ENCODE measurements around the gene ARHGEF7. TPM values are rescaled to one million over a fixed set of nuclear protein-coding genes. Genes with fewer than 3 reads are reported as not detected.
A peak's percentile ranks its signal among the peaks of the same experiment; 100 is the strongest.
"Not testable (repeated sequence)": the region's sequence is repeated elsewhere in the genome, so short reads cannot be mapped to it uniquely, and the experiment has no call there.

Gene ARHGEF7
- 40.3 and 41.7 TPM in 2 replicates for polyA plus RNA-seq (2011; rRNA removed)
- 68.2 and 83.9 TPM in 2 replicates for polyA minus RNA-seq (2011; rRNA and poly(A)+ RNA removed)

DNA sequence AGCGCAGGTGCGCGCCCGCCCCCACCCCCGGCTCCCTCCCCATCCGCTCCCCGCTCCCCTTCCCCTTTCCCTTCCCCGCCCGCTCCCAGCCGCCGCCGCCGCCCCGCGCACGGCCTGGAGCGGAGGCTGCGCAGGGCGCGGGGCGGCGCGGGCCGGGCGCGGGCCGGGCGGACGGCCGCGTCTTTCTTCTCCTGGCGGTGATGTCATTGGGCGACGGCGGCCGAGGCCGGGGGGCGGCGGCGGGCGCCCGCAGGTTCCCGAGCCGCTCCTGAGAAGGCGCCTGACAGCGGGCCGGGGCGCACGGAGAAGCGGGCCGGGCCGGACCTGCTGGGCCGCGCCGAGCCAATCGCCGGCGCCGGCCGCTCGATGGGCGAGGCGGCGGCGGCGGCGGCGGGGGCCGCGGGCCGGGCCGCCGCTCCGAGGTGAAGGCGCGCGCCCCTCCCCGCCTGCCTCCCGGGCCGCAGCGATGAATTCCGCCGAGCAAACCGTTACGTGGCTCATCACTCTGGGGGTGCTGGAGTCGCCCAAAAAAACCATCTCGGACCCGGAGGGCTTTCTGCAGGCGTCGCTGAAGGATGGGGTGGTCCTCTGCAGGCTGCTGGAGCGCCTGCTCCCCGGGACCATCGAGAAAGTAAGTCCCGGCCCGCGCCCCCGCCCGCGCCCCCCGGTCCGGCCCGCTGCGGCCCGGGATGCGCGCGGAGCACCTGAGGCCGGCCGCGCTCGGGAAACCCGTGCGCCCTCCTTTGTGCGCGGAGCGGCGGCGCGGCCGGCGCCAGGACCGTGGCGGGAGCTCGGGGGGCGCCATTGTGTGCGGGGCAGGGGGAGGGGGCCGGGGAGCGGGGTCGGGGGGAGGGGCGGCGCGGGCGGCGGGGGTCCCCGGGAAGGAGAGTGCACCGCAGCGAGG is at the start of gene ARHGEF7:
ARHGEF7 (plus strand) TSS at position 250 of the 904 bp plus-strand sequence; CDS start at position 467, 217 bp downstream.
- TF ChIP-seq CTCF (IDR thresholded peaks at IDR 0.05; ENCODE audit: low read depth, low read length): no peak
- H3K27me3 ChIP-seq (ENCODE audit: control insufficient read depth, insufficient read depth, low read length): peaks cover 57% of the 10 kb centered on the region
- CTCF ChIA-PET: no interaction called here
- no peak for DNase-seq (ENCODE audit: low read depth, low spot score)
- POLR2A ChIA-PET: no interaction called here
- peak within 1 kb of the TSS; percentile 62 for H3K4me3 ChIP-seq (ENCODE audit: low read depth, low read length)
- peak within 1 kb of the TSS; percentile 39 for H3K27ac ChIP-seq (ENCODE audit: low read depth, low read length)
- no peaks in the 10 kb centered on the region; the same call in 1 of the 2 replicates for H3K9me3 ChIP-seq (ENCODE audit: control insufficient read depth, insufficient read depth, low read length)

DNA sequence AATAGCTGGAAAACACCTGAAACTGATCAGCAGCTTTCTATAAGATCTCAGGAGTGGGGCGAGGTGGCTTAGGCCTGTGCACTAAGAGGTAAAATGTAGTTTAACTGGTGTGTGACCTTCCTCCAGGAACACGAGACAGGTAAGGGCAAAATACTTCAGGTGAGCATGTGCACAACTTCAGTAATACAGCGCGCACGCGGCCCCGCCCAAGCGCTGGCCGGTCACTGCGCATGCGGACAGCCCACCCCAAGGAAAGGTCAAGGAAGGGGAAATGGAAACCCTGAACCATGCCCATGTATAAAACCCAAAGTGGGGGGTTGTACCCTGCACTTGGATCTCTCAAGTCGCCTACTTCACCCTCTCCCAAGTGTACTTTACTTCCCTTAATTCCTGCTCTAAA is 49.4 kb upstream of the ARHGEF7 start:
- POLR2A ChIA-PET: no interaction called here
- Histone ChIP-seq H3K27ac (ENCODE audit: low read depth, low read length) (no peak overlapping the region), H3K9me3 (ENCODE audit: control insufficient read depth, insufficient read depth, low read length) (peaks cover 1% of the 10 kb centered on the region), H3K4me3 (ENCODE audit: low read depth, low read length) (no peak overlapping the region), H3K27me3 (ENCODE audit: control insufficient read depth, insufficient read depth, low read length) (peaks cover 21% of the 10 kb centered on the region)
- no peak for DNase-seq (ENCODE audit: low read depth, low spot score)
- CTCF ChIA-PET: no interaction called here
- no peak for TF ChIP-seq CTCF (IDR thresholded peaks at IDR 0.05; ENCODE audit: low read depth, low read length)

DNA sequence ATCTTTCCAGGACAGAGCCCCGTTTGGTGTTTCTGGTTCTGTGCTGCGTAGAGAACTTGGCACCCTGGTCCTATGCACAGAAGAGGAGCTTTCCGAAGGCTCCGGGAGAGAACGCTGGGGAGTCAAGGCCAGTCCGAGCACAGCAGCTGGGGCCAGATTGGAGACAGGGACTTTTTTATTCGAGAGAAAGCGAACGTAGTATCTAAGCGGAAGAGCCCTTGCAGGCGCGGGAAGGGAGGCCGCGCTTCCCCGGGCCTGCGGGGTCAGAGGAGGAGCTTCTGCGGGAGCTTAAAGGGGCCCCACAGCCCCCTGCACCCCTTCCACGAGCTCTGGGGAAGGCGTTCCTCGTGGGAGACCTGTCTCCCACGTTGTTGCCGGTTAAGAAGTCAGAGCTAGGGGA is 48.6 kb upstream of the ARHGEF7 start:
- POLR2A ChIA-PET: no interaction called here
- CTCF ChIA-PET: interaction anchor here (0.6 to 2.9 kb wide), 11 partner anchors 10 to 272 kb away, joined by 3 to 33 read pairs (median 12); no protein-coding TSS in a partner anchor
- DNase-seq (ENCODE audit: low read depth, low spot score): no peak
- Histone ChIP-seq H3K9me3 (ENCODE audit: control insufficient read depth, insufficient read depth, low read length) (peaks cover 3% of the 10 kb centered on the region), H3K4me3 (ENCODE audit: low read depth, low read length) (no peak overlapping the region), H3K27ac (ENCODE audit: low read depth, low read length) (no peak overlapping the region), H3K27me3 (ENCODE audit: control insufficient read depth, insufficient read depth, low read length) (peaks cover 24% of the 10 kb centered on the region)
- TF ChIP-seq CTCF (IDR thresholded peaks at IDR 0.05; ENCODE audit: low read depth, low read length): no peak

GRCh38 chr13:111068009-111068350 is 47.1 kb upstream of the ARHGEF7 start:
- H3K4me3 ChIP-seq (ENCODE audit: low read depth, low read length): no peak overlapping the region
- POLR2A ChIA-PET: no interaction called here

DNA sequence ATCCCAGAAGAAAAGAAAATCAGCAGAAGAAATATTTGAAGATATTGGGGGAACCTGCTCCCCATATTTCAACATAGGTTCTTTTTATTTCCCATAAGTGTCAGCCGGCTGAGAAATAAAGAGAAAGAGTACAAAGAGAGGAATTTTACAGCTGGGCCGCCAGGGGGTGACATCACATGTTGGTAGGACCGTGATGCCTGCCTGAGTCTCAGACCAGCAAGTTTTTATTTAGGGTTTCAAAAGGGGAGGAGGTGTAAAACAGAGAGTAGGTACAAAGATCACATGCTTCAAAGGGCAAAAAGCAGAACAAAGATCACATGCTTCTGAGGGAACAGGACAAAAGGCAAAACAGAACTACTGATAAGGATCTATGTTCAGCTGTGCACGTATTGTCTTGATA is 44.0 kb upstream of the ARHGEF7 start:
- peaks cover 12% of the 10 kb centered on the region for H3K27me3 ChIP-seq (ENCODE audit: control insufficient read depth, insufficient read depth, low read length)
- H3K9me3 ChIP-seq (ENCODE audit: control insufficient read depth, insufficient read depth, low read length); DNase-seq (ENCODE audit: low read depth, low spot score); POLR2A ChIA-PET; H3K27ac ChIP-seq (ENCODE audit: low read depth, low read length); CTCF ChIA-PET; H3K4me3 ChIP-seq (ENCODE audit: low read depth, low read length): not testable (repeated sequence)

More at GRCh38 chr13:111068009-111068350, 47.1 kb upstream of the ARHGEF7 start:
- Histone ChIP-seq H3K27ac (ENCODE audit: low read depth, low read length) (no peak overlapping the region), H3K9me3 (ENCODE audit: control insufficient read depth, insufficient read depth, low read length) (peaks cover 6% of the 10 kb centered on the region), H3K27me3 (ENCODE audit: control insufficient read depth, insufficient read depth, low read length) (peaks cover 24% of the 10 kb centered on the region)
- no peak for TF ChIP-seq CTCF (IDR thresholded peaks at IDR 0.05; ENCODE audit: low read depth, low read length)
- CTCF ChIA-PET: interaction anchor here (0.6 to 2.9 kb wide), 65 partner anchors 8 to 1375 kb away, joined by 3 to 33 read pairs (median 4); no protein-coding TSS in a partner anchor
- DNase-seq (ENCODE audit: low read depth, low spot score): no peak

GRCh38 chr13:111071526-111071925 is 43.6 kb upstream of the ARHGEF7 start:
- H3K4me3 ChIP-seq (ENCODE audit: low read depth, low read length); H3K9me3 ChIP-seq (ENCODE audit: control insufficient read depth, insufficient read depth, low read length); DNase-seq (ENCODE audit: low read depth, low spot score); H3K27ac ChIP-seq (ENCODE audit: low read depth, low read length); CTCF ChIA-PET; POLR2A ChIA-PET; H3K27me3 ChIP-seq (ENCODE audit: control insufficient read depth, insufficient read depth, low read length): not testable (repeated sequence)

Measured in AG04450 (cell line).